Liver (tissue), 9 donors: ENCODE data around the gene GPD1. TPM values are rescaled to one million over a fixed set of nuclear protein-coding genes. Genes with fewer than 3 reads are reported as not detected.

Experiments
- DNase-seq: peaks from one replicate; pipeline ENCODE4 v3.0.0-alpha.2; 2017; ENCODE audit warnings: low spot score
- H3K27ac ChIP-seq, 2 donors: one replicate each; pipeline ENCODE4 v1.7.0; 2013; ENCODE audit warnings: inconsistent platforms in 2 of 2, low read length in 2 of 2, control low read depth in 1 of 2, low read depth in 1 of 2, mild to moderate bottlenecking in 1 of 2
- H3K27me3 ChIP-seq, 4 donors: one replicate each; pipeline versions ENCODE4 v1.6.1 to v1.7.0; 2013; ENCODE audit warnings: low read length in 3 of 4, inconsistent platforms in 1 of 4, mild to moderate bottlenecking in 1 of 4, moderate library complexity in 1 of 4; ENCODE audit not compliant: control insufficient read depth in 4 of 4, insufficient read depth in 4 of 4
- H3K36me3 ChIP-seq, 4 donors: one replicate each; pipeline versions ENCODE4 v1.6.1 to v1.7.0; 2013; ENCODE audit warnings: low read length in 3 of 4, mild to moderate bottlenecking in 3 of 4, low read depth in 1 of 4, moderate library complexity in 1 of 4; ENCODE audit not compliant: control insufficient read depth in 4 of 4, insufficient read depth in 3 of 4
- H3K4me1 ChIP-seq, 4 donors: one replicate each; pipeline versions ENCODE4 v1.6.1 to v1.7.0; 2013; ENCODE audit warnings: low read length in 3 of 4, mild to moderate bottlenecking in 3 of 4, moderate library complexity in 1 of 4; ENCODE audit not compliant: control insufficient read depth in 4 of 4, insufficient read depth in 4 of 4
- H3K4me3 ChIP-seq, 3 donors: one replicate each; pipeline versions ENCODE4 v1.6.1 to v1.7.0; 2013; ENCODE audit warnings: low read length in 3 of 3, control low read depth in 1 of 3, low read depth in 1 of 3, mild to moderate bottlenecking in 1 of 3
- H3K9ac ChIP-seq, 2 donors: one replicate each; pipeline ENCODE4 v1.7.0; 2013; ENCODE audit warnings: low read length in 2 of 2, mild to moderate bottlenecking in 2 of 2, moderate library complexity in 2 of 2, control low read depth in 1 of 2, low read depth in 1 of 2
- H3K9me3 ChIP-seq, 4 donors: one replicate each; pipeline versions ENCODE4 v1.6.1 to v1.7.0; 2013; ENCODE audit warnings: low read length in 3 of 4; ENCODE audit not compliant: control insufficient read depth in 4 of 4
- EGR1 ChIP-seq, 2 donors: IDR thresholded peaks; 2 replicates each; pipeline ENCODE4 v1.6.1; 2016 to 2018; ENCODE audit warnings: antibody characterized with exemption in 2 of 2, low read depth in 2 of 2
- FOXA1 ChIP-seq: IDR thresholded peaks from 2 replicates; pipeline ENCODE4 v1.6.1; 2016; ENCODE audit warnings: antibody characterized with exemption
- FOXA2 ChIP-seq: IDR thresholded peaks from 2 replicates; pipeline ENCODE4 v1.6.1; 2016; ENCODE audit warnings: antibody characterized with exemption
- GABPA ChIP-seq, 2 donors: IDR thresholded peaks in 1 of 2; conservative IDR thresholded peaks in 1 of 2; 2 replicates each; pipeline ENCODE4 v1.6.1; 2016; ENCODE audit warnings: antibody characterized with exemption in 2 of 2, mild to moderate bottlenecking in 1 of 2, moderate library complexity in 1 of 2
- HNF4A ChIP-seq, 2 donors: conservative IDR thresholded peaks; 2 replicates each; pipeline ENCODE4 v1.6.1; 2016; ENCODE audit warnings: antibody characterized with exemption in 2 of 2, mild to moderate bottlenecking in 2 of 2
- HNF4G ChIP-seq: IDR thresholded peaks from 2 replicates; pipeline ENCODE4 v1.6.1; 2016; ENCODE audit warnings: antibody characterized with exemption
- JUND ChIP-seq, 2 donors: IDR thresholded peaks; 2 replicates each; pipeline ENCODE4 v1.6.1; 2016; ENCODE audit warnings: antibody characterized with exemption in 2 of 2
- NR2F2 ChIP-seq: IDR thresholded peaks from 2 replicates; pipeline ENCODE4 v1.6.1; 2016; ENCODE audit warnings: antibody characterized with exemption
- RAD21 ChIP-seq, 2 donors: IDR thresholded peaks; 2 replicates each; pipeline ENCODE4 v1.6.1; 2016; ENCODE audit warnings: antibody characterized with exemption in 2 of 2, mild to moderate bottlenecking in 2 of 2
- RXRA ChIP-seq, 2 donors: IDR thresholded peaks; 2 replicates each; pipeline ENCODE4 v1.6.1; 2017 to 2018; ENCODE audit warnings: antibody characterized with exemption in 2 of 2, mild to moderate bottlenecking in 1 of 2
- SP1 ChIP-seq: IDR thresholded peaks from 2 replicates; pipeline ENCODE4 v1.6.1; 2018; ENCODE audit warnings: antibody characterized with exemption, mild to moderate bottlenecking
- TAF1 ChIP-seq: conservative IDR thresholded peaks from 2 replicates; pipeline ENCODE4 v1.6.1; 2016; ENCODE audit warnings: antibody characterized with exemption, mild to moderate bottlenecking
- YY1 ChIP-seq: IDR thresholded peaks from 2 replicates; pipeline ENCODE4 v1.6.1; 2016; ENCODE audit warnings: antibody characterized with exemption, mild to moderate bottlenecking
- WGBS: extraction: QIAGEN DNeasy Blood & Tissue Kit; methylation state at CpG from one replicate; pipeline ENCODE4 v1.1.7; 2013; 5-methylcytosine and 5-hydroxymethylcytosine counted together
- polyA plus RNA-seq, 2 donors: library from polyadenylated mRNA; stranded (reverse) in 1 of 2; unstranded in 1 of 2; fragments of 200-250 nt in 1 of 2; fragments of >200 nt in 1 of 2; fragmentation: Nextera tagmentation in 1 of 2; extraction: Ambion mirVana in 1 of 2; gene quantifications; one replicate each; pipeline versions ENCODE4 v1.2.1 to v1.2.3, GENCODE V29; 2013 to 2015
- total RNA-seq, 2 donors: library from RNA; depleted of rRNA; stranded (reverse); fragments of >200 nt; gene quantifications; one replicate each; pipeline ENCODE4 v1.2.3, GENCODE V29; 2014
- TF ChIP-seq, protein P1 (sequence below): IDR thresholded peaks from 2 replicates; pipeline ENCODE4 v1.6.1; 2016; ENCODE audit warnings: antibody characterized with exemption
- TF ChIP-seq, protein P2 (sequence below): IDR thresholded peaks from 2 replicates; pipeline ENCODE4 v1.6.1; 2016; ENCODE audit warnings: antibody characterized with exemption
- TF ChIP-seq, protein P3 (sequence below): fragments of 150-350 bp; IDR thresholded peaks from 2 replicates; pipeline ENCODE4 v1.5.1; 2017; ENCODE audit warnings: improper control_type of control experiment, low read depth, low read length; ENCODE audit not compliant: missing input control
- TF ChIP-seq, protein P4 (sequence below): IDR thresholded peaks from 2 replicates; pipeline ENCODE4 v1.6.1; 2016; ENCODE audit warnings: antibody characterized with exemption
- TF ChIP-seq, protein P5 (sequence below): IDR thresholded peaks from 2 replicates; pipeline ENCODE4 v1.6.1; 2016; ENCODE audit warnings: antibody characterized with exemption, mild to moderate bottlenecking
- donor health status: healthy.
- donor health status: healthy.
- donor health status: healthy.
- donor health status: healthy.
- donor health status: healthy.

Gene GPD1
- total and polyA plus RNA-seq, 4 donors: 12.0 to 323 (median 85.6) TPM

- TF ChIP-seq HNF4G (no peak), JUND (IDR thresholded peaks at IDR 0.05) (peak in 1 of 2 donors; percentile 32), SP1 (peak; percentile 67), RXRA (IDR thresholded peaks at IDR 0.05) (peak; percentile 51 to 69), HNF4A (conservative IDR thresholded peaks at IDR 0.05) (peak in 1 of 2 donors; percentile 34), EGR1 (IDR thresholded peaks at IDR 0.05; ENCODE audit: low read depth in 2 of 2) (no peak), FOXA1 (peak; percentile 29), GABPA (IDR thresholded peaks at IDR 0.05 in 1 of 2, conservative IDR thresholded peaks at IDR 0.05 in 1 of 2) (peak; percentile 43 to 66), NR2F2 (peak; percentile 74), FOXA2 (no peak), TAF1 (peak; percentile 53), RAD21 (IDR thresholded peaks at IDR 0.05) (peak; percentile 38 to 50), YY1 (peak; percentile 93)
- TF ChIP-seq, protein P1, sequence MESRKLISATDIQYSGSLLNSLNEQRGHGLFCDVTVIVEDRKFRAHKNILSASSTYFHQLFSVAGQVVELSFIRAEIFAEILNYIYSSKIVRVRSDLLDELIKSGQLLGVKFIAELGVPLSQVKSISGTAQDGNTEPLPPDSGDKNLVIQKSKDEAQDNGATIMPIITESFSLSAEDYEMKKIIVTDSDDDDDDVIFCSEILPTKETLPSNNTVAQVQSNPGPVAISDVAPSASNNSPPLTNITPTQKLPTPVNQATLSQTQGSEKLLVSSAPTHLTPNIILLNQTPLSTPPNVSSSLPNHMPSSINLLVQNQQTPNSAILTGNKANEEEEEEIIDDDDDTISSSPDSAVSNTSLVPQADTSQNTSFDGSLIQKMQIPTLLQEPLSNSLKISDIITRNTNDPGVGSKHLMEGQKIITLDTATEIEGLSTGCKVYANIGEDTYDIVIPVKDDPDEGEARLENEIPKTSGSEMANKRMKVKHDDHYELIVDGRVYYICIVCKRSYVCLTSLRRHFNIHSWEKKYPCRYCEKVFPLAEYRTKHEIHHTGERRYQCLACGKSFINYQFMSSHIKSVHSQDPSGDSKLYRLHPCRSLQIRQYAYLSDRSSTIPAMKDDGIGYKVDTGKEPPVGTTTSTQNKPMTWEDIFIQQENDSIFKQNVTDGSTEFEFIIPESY: no peak
- TF ChIP-seq, protein P2, sequence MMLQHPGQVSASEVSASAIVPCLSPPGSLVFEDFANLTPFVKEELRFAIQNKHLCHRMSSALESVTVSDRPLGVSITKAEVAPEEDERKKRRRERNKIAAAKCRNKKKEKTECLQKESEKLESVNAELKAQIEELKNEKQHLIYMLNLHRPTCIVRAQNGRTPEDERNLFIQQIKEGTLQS: no peak
- TF ChIP-seq, protein P3, sequence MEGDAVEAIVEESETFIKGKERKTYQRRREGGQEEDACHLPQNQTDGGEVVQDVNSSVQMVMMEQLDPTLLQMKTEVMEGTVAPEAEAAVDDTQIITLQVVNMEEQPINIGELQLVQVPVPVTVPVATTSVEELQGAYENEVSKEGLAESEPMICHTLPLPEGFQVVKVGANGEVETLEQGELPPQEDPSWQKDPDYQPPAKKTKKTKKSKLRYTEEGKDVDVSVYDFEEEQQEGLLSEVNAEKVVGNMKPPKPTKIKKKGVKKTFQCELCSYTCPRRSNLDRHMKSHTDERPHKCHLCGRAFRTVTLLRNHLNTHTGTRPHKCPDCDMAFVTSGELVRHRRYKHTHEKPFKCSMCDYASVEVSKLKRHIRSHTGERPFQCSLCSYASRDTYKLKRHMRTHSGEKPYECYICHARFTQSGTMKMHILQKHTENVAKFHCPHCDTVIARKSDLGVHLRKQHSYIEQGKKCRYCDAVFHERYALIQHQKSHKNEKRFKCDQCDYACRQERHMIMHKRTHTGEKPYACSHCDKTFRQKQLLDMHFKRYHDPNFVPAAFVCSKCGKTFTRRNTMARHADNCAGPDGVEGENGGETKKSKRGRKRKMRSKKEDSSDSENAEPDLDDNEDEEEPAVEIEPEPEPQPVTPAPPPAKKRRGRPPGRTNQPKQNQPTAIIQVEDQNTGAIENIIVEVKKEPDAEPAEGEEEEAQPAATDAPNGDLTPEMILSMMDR: no peak
- TF ChIP-seq, protein P4, sequence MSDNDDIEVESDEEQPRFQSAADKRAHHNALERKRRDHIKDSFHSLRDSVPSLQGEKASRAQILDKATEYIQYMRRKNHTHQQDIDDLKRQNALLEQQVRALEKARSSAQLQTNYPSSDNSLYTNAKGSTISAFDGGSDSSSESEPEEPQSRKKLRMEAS: no peak
- TF ChIP-seq, protein P5, sequence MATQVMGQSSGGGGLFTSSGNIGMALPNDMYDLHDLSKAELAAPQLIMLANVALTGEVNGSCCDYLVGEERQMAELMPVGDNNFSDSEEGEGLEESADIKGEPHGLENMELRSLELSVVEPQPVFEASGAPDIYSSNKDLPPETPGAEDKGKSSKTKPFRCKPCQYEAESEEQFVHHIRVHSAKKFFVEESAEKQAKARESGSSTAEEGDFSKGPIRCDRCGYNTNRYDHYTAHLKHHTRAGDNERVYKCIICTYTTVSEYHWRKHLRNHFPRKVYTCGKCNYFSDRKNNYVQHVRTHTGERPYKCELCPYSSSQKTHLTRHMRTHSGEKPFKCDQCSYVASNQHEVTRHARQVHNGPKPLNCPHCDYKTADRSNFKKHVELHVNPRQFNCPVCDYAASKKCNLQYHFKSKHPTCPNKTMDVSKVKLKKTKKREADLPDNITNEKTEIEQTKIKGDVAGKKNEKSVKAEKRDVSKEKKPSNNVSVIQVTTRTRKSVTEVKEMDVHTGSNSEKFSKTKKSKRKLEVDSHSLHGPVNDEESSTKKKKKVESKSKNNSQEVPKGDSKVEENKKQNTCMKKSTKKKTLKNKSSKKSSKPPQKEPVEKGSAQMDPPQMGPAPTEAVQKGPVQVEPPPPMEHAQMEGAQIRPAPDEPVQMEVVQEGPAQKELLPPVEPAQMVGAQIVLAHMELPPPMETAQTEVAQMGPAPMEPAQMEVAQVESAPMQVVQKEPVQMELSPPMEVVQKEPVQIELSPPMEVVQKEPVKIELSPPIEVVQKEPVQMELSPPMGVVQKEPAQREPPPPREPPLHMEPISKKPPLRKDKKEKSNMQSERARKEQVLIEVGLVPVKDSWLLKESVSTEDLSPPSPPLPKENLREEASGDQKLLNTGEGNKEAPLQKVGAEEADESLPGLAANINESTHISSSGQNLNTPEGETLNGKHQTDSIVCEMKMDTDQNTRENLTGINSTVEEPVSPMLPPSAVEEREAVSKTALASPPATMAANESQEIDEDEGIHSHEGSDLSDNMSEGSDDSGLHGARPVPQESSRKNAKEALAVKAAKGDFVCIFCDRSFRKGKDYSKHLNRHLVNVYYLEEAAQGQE: no peak
- Histone ChIP-seq H3K4me3 (peak within 1 kb of the TSS; percentile 53 to 92 (median 92)), H3K36me3 (peaks cover 3 to 30% (median 17%) of the 10 kb centered on the region in 4 donors), H3K27me3 (no peaks in the 10 kb centered on the region), H3K9ac (peak within 1 kb of the TSS; percentile 53 to 85), H3K4me1 (peaks cover 0 to 24% (median 9%) of the 10 kb centered on the region in 4 donors), H3K27ac (peak within 1 kb of the TSS; percentile 82 to 88), H3K9me3 (no peaks in the 10 kb centered on the region)
- DNase-seq: peak; percentile 89
- WGBS: under 1% methylated on average over 69 of the region's 69 CpGs
These were observed 18.8 kb upstream of the GPD1 start, which contains the start of gene SMARCD1 for GRCh38 chr12:50084775-50085614. Gene SMARCD1, plus strand, starts transcription at chr12:50085342. Its CDS starts 28 bp downstream, at chr12:50085370.
